HEK293 (cell line): Measurements from ENCODE around the gene RNF223.
"Not testable (repeated sequence)": the region's sequence is repeated elsewhere in the genome, so short reads cannot be mapped to it uniquely, and the experiment has no call there.

Source experiments
- CTCF ChIA-PET: fragments of 350-600 bp; formaldehyde crosslinking; extraction: SDS; loops from one replicate; lab custom pipeline; 2021; ENCODE audit warnings: antibody characterized with exemption; lab: Yijun Ruan, JAX
- POLR2A ChIA-PET: fragments of 300-600 bp; formaldehyde crosslinking; extraction: SDS; loops from one replicate; lab custom pipeline; 2020; ENCODE audit warnings: antibody characterized with exemption, inconsistent platforms; lab: Yijun Ruan, JAX
- H3K27ac ChIP-seq: fragments of 200-500 bp; sonication (Bioruptor generic); 2 replicates; pipeline ENCODE4 v1.5.1; 2014; ENCODE audit warnings: low read depth, low read length, control low read depth, inconsistent platforms; ENCODE audit errors: extremely low read depth
- H3K36me3 ChIP-seq, 2 experiments: fragments of 200-500 bp in 1 of 2; sonication (Bioruptor generic) in 1 of 2; 1 replicate in 1 of 2; 2 replicates in 1 of 2; pipeline ENCODE4 v1.5.1; 2014 to 2017; ENCODE audit warnings: inconsistent platforms in 2 of 2, low read length in 2 of 2; ENCODE audit not compliant: control insufficient read depth in 2 of 2, insufficient read depth in 1 of 2
- H3K4me1 ChIP-seq: fragments of 200-500 bp; sonication (Bioruptor generic); 2 replicates; pipeline ENCODE4 v1.5.1; 2014; ENCODE audit warnings: mild to moderate bottlenecking, low read length, inconsistent platforms; ENCODE audit not compliant: control insufficient read depth, insufficient read depth
- H3K4me3 ChIP-seq: 2 replicates; pipeline ENCODE4 v1.5.1; 2011; ENCODE audit warnings: low read depth, mild to moderate bottlenecking, control low read depth, low read length, moderate library complexity
- H3K9me3 ChIP-seq: fragments of 200-500 bp; sonication (Bioruptor generic); 2 replicates; pipeline ENCODE4 v1.5.1; 2014; ENCODE audit warnings: low read depth, low read length, inconsistent platforms; ENCODE audit not compliant: control insufficient read depth, insufficient read depth
- BCL11A ChIP-seq: fragments of 450-650 bp; formaldehyde crosslinking; IDR thresholded peaks from 2 replicates; pipeline ENCODE4 v1.5.1; 2016; ENCODE audit warnings: low read depth, missing biosample characterization, missing genetic modification characterization
- GLI2 ChIP-seq: fragments of 450-650 bp; formaldehyde crosslinking; IDR thresholded peaks from 2 replicates; pipeline ENCODE4; 2017; ENCODE audit warnings: missing biosample characterization, missing genetic modification characterization, low read depth, borderline replicate concordance
- GLIS1 ChIP-seq: fragments of 450-650 bp; formaldehyde crosslinking; IDR thresholded peaks from 2 replicates; pipeline ENCODE4 v1.5.1; 2016; ENCODE audit warnings: missing biosample characterization, missing genetic modification characterization
- GLIS2 ChIP-seq: fragments of 450-650 bp; formaldehyde crosslinking; IDR thresholded peaks from 2 replicates; pipeline ENCODE4 v1.5.1; 2016; ENCODE audit warnings: missing biosample characterization, missing genetic modification characterization
- PRDM4 ChIP-seq: fragments of 450-650 bp; formaldehyde crosslinking; IDR thresholded peaks from 2 replicates; pipeline ENCODE4 v1.5.1; 2017; ENCODE audit warnings: missing biosample characterization, missing genetic modification characterization
- SCRT2 ChIP-seq: fragments of 450-650 bp; formaldehyde crosslinking; IDR thresholded peaks from 2 replicates; pipeline ENCODE4 v1.5.1; 2016; ENCODE audit warnings: missing biosample characterization, missing genetic modification characterization
- ZBTB17 ChIP-seq: fragments of 450-650 bp; formaldehyde crosslinking; IDR thresholded peaks from 2 replicates; pipeline ENCODE4 v1.5.1; 2016; ENCODE audit warnings: missing biosample characterization, missing genetic modification characterization
- ZBTB6 ChIP-seq: fragments of 450-650 bp; formaldehyde crosslinking; IDR thresholded peaks from 2 replicates; pipeline ENCODE4 v1.5.1; 2017; ENCODE audit warnings: missing biosample characterization, missing genetic modification characterization
- ZFP69B ChIP-seq: fragments of 450-650 bp; formaldehyde crosslinking; IDR thresholded peaks from 2 replicates; pipeline ENCODE4 v1.5.1; 2016; ENCODE audit warnings: missing biosample characterization, missing genetic modification characterization
- ZIC2 ChIP-seq: fragments of 450-650 bp; formaldehyde crosslinking; IDR thresholded peaks from 2 replicates; pipeline ENCODE4 v1.5.1; 2016; ENCODE audit warnings: missing biosample characterization, missing genetic modification characterization
- ZNF341 ChIP-seq: fragments of 450-650 bp; formaldehyde crosslinking; IDR thresholded peaks from 2 replicates; pipeline ENCODE4; 2016; ENCODE audit warnings: low read depth, missing biosample characterization, missing genetic modification characterization
- ZNF501 ChIP-seq: fragments of 450-650 bp; formaldehyde crosslinking; IDR thresholded peaks from 2 replicates; pipeline ENCODE4 v1.5.1; 2016; ENCODE audit warnings: missing biosample characterization, missing genetic modification characterization
- ZNF544 ChIP-seq: fragments of 450-650 bp; formaldehyde crosslinking; IDR thresholded peaks from 2 replicates; pipeline ENCODE4 v1.5.0; 2017; ENCODE audit warnings: missing biosample characterization, missing genetic modification characterization
- ZNF549 ChIP-seq: fragments of 450-650 bp; IDR thresholded peaks from 2 replicates; pipeline ENCODE4 v1.5.1; 2018; ENCODE audit warnings: missing biosample characterization, missing genetic modification characterization, mild to moderate bottlenecking, inconsistent platforms, moderate library complexity
- ZNF626 ChIP-seq: fragments of 450-650 bp; sonication (Bioruptor Pico); formaldehyde crosslinking; IDR thresholded peaks from 2 replicates; pipeline ENCODE4 v1.5.1; 2018; ENCODE audit warnings: missing biosample characterization, missing genetic modification characterization, inconsistent platforms
- ZNF658 ChIP-seq: fragments of 450-650 bp; formaldehyde crosslinking; IDR thresholded peaks from 2 replicates; pipeline ENCODE4; 2016; ENCODE audit warnings: missing biosample characterization, missing genetic modification characterization
- ZNF777 ChIP-seq: fragments of 450-650 bp; formaldehyde crosslinking; IDR thresholded peaks from 2 replicates; pipeline ENCODE4 v1.5.1; 2017; ENCODE audit warnings: missing biosample characterization, missing genetic modification characterization, borderline replicate concordance
- TF ChIP-seq, protein P1 (sequence below): fragments of 450-650 bp; formaldehyde crosslinking; IDR thresholded peaks from 2 replicates; pipeline ENCODE4 v1.5.1; 2016; ENCODE audit warnings: missing biosample characterization, missing genetic modification characterization
- TF ChIP-seq, protein P2 (sequence below): fragments of 450-650 bp; IDR thresholded peaks from 2 replicates; pipeline ENCODE4 v1.5.1; 2018; ENCODE audit warnings: missing biosample characterization, mild to moderate bottlenecking, missing genetic modification characterization
- TF ChIP-seq, protein P3 (sequence below): fragments of 450-650 bp; formaldehyde crosslinking; IDR thresholded peaks from 2 replicates; pipeline ENCODE4 v1.5.1; 2016; ENCODE audit warnings: missing biosample characterization, missing genetic modification characterization

Gene RNF223

DNA sequence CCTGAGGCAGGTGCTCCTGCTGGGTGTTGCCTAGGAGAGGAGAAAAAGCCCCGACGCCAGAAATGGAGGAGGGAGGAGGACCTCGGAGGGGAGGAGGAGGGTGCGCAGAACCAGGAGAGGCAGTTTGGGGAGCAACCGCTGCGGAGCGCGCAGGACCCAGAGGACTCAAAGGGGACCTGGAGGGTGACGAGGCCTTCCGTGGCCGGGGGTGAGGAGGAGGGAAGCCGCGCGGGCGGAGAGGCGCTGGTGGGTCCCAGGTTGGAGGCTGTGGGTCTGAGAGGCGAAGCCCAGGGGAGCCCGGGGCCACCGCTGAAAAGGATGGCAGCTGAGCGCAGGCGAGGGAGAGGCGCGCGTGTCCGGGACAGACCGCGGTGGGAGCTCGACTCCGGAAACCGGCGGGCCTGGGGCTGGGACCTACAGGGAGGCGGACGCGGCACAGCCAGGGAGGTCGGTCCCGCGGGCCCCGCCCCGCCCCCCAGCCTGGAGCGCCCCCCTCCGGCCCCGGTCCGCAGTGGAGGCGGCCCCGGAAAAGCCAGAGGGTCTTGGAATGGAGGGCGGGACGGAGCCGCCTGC, 15.1 kb downstream of the RNF223 start (continued):
- TF ChIP-seq PRDM4 (tag by site-specific recombination) (no peak), ZBTB17 (tag by site-specific recombination) (0 out of 2 replicates have a peak, but pooled peaks have one; percentile 23), ZFP69B (tag by site-specific recombination) (peak; percentile 88), ZNF777 (tag by site-specific recombination) (0 out of 2 replicates have a peak, but pooled peaks have one; percentile 38), ZIC2 (tag by site-specific recombination) (peak; percentile 33), ZNF549 (tag by site-specific recombination) (no peak), ZNF626 (tag by site-specific recombination) (no peak), ZNF341 (peak; percentile 80), GLIS2 (tag by site-specific recombination) (peak; percentile 80; the same call in 1 of the 2 replicates), ZNF544 (tag by site-specific recombination) (no peak), SCRT2 (no peak), ZNF501 (tag by site-specific recombination) (peak; percentile 55; the same call in 1 of the 2 replicates), GLI2 (tag by site-specific recombination) (no peak)
- TF ChIP-seq, protein P1, sequence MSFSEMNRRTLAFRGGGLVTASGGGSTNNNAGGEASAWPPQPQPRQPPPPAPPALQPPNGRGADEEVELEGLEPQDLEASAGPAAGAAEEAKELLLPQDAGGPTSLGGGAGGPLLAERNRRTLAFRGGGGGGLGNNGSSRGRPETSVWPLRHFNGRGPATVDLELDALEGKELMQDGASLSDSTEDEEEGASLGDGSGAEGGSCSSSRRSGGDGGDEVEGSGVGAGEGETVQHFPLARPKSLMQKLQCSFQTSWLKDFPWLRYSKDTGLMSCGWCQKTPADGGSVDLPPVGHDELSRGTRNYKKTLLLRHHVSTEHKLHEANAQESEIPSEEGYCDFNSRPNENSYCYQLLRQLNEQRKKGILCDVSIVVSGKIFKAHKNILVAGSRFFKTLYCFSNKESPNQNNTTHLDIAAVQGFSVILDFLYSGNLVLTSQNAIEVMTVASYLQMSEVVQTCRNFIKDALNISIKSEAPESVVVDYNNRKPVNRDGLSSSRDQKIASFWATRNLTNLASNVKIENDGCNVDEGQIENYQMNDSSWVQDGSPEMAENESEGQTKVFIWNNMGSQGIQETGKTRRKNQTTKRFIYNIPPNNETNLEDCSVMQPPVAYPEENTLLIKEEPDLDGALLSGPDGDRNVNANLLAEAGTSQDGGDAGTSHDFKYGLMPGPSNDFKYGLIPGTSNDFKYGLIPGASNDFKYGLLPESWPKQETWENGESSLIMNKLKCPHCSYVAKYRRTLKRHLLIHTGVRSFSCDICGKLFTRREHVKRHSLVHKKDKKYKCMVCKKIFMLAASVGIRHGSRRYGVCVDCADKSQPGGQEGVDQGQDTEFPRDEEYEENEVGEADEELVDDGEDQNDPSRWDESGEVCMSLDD (tag by site-specific recombination) = peak; percentile 77; the same call in 1 of the 2 replicates
- TF ChIP-seq, protein P2, sequence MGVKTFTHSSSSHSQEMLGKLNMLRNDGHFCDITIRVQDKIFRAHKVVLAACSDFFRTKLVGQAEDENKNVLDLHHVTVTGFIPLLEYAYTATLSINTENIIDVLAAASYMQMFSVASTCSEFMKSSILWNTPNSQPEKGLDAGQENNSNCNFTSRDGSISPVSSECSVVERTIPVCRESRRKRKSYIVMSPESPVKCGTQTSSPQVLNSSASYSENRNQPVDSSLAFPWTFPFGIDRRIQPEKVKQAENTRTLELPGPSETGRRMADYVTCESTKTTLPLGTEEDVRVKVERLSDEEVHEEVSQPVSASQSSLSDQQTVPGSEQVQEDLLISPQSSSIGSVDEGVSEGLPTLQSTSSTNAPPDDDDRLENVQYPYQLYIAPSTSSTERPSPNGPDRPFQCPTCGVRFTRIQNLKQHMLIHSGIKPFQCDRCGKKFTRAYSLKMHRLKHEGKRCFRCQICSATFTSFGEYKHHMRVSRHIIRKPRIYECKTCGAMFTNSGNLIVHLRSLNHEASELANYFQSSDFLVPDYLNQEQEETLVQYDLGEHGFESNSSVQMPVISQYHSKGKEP (tag by site-specific recombination) = no peak

- Histone ChIP-seq H3K36me3 (peaks cover 0 to 22% of the 10 kb centered on the region in 2 experiments; a peak in 1 of 3 replicates), H3K27ac (no peak overlapping the region), H3K4me1 (0 out of 2 replicates have a peak, but pooled peaks cover 5% of the 10 kb centered on the region), H3K9me3 (no peaks in the 10 kb centered on the region), H3K4me3 (peak overlapping the region; percentile 45)
- TF ChIP-seq ZBTB6 (peak; percentile 71; the same call in 1 of the 2 replicates), ZNF777 (tag by site-specific recombination) (no peak), GLIS2 (tag by site-specific recombination) (peak; percentile 24; the same call in 1 of the 2 replicates), ZNF658 (tag by site-specific recombination) (no peak), GLIS1 (tag by site-specific recombination) (peak; percentile 89), BCL11A (peak; percentile 14; the same call in 1 of the 2 replicates)
- TF ChIP-seq, protein P3, sequence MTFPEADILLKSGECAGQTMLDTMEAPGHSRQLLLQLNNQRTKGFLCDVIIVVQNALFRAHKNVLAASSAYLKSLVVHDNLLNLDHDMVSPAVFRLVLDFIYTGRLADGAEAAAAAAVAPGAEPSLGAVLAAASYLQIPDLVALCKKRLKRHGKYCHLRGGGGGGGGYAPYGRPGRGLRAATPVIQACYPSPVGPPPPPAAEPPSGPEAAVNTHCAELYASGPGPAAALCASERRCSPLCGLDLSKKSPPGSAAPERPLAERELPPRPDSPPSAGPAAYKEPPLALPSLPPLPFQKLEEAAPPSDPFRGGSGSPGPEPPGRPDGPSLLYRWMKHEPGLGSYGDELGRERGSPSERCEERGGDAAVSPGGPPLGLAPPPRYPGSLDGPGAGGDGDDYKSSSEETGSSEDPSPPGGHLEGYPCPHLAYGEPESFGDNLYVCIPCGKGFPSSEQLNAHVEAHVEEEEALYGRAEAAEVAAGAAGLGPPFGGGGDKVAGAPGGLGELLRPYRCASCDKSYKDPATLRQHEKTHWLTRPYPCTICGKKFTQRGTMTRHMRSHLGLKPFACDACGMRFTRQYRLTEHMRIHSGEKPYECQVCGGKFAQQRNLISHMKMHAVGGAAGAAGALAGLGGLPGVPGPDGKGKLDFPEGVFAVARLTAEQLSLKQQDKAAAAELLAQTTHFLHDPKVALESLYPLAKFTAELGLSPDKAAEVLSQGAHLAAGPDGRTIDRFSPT (tag by site-specific recombination) = no peak
- ChIA-PET POLR2A (interaction anchor here (0.5 to 1.5 kb wide), 6 partner anchors 11 to 92 kb away, joined by 3 to 8 read pairs (median 3); partner anchors contain the start of gene AGRN), CTCF (interaction anchor here (0.6 to 3.6 kb wide), 4 partner anchors 11 to 73 kb away, joined by 3 to 10 read pairs (median 5); no protein-coding TSS in a partner anchor)
Measured at GRCh38 chr1:1058088-1058905, 15.8 kb downstream of the RNF223 start.

DNA sequence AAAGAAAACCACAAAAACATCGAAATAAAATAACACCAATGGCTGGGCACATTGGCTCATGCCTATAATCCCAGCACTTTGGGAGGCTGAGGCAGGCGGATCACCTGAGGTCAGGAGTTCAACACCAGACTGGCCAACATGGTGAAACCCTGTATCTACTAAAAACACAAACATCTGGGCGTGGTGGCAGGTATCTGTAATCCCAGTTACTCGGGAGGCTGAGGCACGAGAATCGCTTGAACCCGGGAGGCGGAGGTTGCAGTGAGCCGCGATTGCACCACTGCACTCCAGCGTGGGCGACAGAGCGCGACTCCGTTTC, 16.4 kb downstream of the RNF223 start:
- POLR2A ChIA-PET, H3K27ac ChIP-seq, CTCF ChIA-PET, H3K4me3 ChIP-seq, H3K4me1 ChIP-seq, H3K9me3 ChIP-seq: not testable (repeated sequence)
- H3K36me3 ChIP-seq = peaks cover 0 to 28% of the 10 kb centered on the region in 2 experiments; a peak in 1 of 3 replicates
